T-helper 2 cell (primary cell): ENCODE results near the gene FXR2.

Source experiments
- DNase-seq, 5 experiments: peaks; one replicate each; pipeline versions ENCODE4 v3.0.0 to v3.0.0-alpha.2; 2012 to 2022

The FXR2 gene

GRCh38 chr17:7548585-7549400 is 65.9 kb downstream of the FXR2 start, which contains the start of gene TNFSF12:
TNFSF12 (plus strand) TSS chr17:7549058; CDS start chr17:7549154, 96 bp downstream.
- peak; percentile 29 to 70 (median 34) for DNase-seq

DNA sequence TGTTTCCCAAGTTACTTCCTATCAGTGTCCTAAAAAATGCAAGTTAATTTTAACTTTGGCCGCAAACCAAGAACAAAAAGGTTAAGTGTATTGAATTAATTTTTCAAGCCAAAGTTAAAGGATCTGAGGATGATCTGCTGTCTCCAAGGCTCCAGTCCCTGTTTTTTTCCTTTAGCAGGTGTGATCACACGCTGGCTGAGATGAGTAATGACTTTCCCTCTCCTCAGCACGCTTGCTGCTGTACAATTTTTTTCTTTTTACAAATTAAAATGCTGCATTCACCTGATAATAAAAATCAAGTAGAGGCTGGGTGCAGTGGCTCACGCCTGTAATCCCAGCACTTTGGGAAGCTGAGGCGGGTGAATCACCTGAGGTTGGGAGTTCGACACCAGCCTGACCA is 69.8 kb downstream of the FXR2 start:
- DNase-seq, result no peak
